A549 treated with Hydrocortisone at 1 μM for 4 hours (cell line): ENCODE measurements around the gene SDCCAG8. TPM values are rescaled to one million over a fixed set of nuclear protein-coding genes. Genes with fewer than 3 reads are reported as not detected.

Source experiments
- total RNA-seq: library from RNA; stranded (reverse); fragments of 200-300 nt; extraction: Qiagen RNA extraction; gene quantifications from 5 replicates; pipeline ENCODE4 v1.2.3, GENCODE V29; 2022

The SDCCAG8 gene
- total RNA-seq: 38.4 to 54.4 TPM (median 46.4 TPM) in 5 replicates

GRCh38 chr1:243255791-243256512, at the start of gene SDCCAG8:
SDCCAG8 (plus strand) TSS chr1:243256041; CDS start chr1:243256174, 133 bp downstream.

GRCh38 chr1:243254927-243255790, 682 bp upstream of the SDCCAG8 start, which contains the start of gene CEP170:
CEP170 (minus strand) TSS chr1:243255281; CDS start chr1:243225280, 30,001 bp downstream.

Other genes with a start within 250 kb of the SDCCAG8 start
- 18.5 to 35.5 TPM (median 25.5 TPM) in 5 replicates for gene CEP170, start 760 bp upstream of the SDCCAG8 start, total RNA-seq